NCI-H1694 (cell line): ENCODE measurements around the gene SRRM2.

ENCODE experiments used
- DNase-seq: peaks from one replicate; lab custom pipeline; 2025; lab: John Stamatoyannopoulos, UW

SRRM2 gene

DNA sequence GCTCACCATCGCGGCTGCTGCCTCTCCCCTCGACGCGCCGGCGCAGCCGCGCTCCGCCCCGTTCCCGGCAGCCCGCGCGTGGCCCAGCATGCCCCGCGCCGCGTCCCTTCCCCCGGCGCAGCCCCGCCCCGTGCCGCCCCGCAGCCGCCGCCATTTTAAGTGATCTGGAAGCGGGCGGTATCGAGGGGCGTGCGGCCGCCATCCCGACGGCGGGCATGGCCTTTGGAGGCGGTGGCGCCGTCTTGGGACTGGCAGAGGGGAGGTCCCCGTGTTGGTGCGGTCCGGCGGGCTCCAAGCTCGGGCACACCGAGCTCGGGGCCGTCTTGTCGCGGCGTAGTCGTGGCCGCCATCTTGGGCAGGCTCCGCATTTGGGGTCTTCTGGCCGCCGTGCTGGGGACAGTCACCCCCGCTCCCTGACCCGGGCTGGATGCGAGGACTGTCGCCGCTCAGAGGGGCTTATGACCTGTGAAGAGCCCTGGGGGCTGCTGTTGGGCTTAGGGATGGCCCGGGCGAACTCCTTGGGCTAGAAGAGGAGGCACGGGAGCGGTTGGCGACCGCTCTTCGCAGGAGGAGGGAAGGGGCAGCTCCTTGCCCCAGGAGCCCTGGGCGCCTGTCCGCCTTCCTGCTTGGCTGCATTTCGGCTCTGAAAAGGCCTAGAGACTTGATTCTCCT, 24.9 kb downstream of the SRRM2 start, which contains the start of gene ELOB:
TSS of gene ELOB (minus strand) at position 50 of the 672 bp plus-strand sequence. CDS start at position 9, 41 bp downstream.
- DNase-seq, result peak; percentile 32

DNA sequence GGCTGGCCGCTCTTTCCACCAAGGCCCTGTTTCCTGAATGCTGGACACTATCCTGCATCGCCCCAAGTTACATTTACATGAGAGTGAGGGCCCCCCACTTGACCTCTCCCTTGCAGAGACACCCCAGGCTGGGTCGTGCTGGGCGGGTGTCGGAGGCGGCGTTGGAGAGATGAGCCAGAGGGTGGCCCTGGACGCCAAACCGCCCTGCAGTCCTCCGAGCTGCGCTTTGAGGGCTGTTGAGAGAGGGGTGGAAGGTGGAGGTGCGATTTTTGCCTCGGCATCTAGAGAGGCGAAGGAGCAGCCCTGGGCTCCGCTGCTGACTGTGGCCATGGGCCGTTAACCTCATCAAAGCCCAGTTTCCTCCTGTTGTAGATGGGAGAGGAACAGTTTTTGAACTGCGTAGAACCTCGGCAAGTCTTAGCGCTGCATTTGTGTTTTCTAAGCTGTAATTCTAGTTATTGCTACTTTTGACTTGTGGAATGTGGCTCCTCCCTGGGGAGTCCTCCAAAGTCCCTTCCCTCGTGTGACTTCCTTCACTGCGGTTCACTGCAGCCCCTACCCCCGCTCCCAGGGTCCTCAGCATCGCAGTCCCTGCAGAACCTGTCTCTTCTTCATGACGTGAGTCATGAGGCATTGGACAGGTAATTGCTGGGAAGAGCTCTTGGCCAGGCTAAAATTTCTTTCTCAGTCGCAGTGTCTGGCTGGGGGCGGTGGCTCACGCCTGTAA, 25.6 kb downstream of the SRRM2 start:
- DNase-seq, result no peak

DNA sequence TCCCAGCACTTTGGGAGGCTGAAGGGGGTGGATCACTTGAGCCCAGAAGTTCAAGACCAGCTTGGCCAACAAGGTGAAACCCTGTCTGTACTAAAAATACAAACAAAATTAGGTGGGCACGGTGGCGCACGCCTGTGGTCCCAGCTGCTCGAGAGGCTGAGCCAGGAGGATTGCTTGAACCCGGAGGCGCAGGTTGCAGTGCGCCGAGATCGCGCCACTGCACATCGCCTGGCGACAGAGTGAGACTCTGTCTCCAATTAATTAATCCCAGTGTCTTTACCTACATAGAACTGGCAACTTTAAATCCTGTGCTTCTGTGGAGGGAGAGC, 26.2 kb downstream of the SRRM2 start:
- DNase-seq, result no peak

DNA sequence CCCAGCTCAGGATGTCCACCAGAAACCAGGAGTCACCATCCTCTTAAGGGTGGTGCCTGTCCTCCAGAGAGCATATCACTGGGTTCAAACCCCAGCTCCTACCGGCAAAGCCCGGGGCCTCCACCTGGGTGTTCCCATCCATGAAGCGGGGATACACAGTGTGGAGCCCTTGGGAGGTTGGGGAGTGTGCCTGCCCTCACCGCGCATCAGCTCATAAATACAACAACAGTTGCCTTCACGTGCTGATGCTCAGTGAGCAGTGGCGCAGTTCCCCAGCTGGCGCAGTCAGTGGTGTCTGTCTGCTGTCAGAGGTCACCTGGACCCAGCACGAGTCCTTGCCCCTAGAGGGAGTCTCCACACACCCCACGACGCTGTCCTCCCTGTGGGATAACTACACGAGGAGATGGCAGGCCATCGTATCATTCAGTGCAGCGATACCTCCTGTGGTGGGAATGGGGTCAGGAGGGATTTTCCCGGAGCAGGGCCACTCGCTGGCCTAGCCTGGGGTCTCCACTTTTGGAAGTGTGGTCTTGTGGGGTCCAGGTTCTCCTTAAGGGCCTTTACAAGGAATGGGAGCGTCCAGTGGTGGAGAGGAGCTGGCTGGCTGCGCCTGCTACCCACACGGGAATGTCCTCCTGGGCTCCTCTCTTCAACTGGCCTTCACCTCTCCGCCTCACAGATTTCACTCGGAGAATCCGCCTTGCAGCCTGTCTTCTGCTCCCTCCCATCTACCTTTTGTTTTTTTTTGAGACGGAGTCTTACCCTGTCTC, 26.9 kb downstream of the SRRM2 start:
- DNase-seq, result no peak

DNA sequence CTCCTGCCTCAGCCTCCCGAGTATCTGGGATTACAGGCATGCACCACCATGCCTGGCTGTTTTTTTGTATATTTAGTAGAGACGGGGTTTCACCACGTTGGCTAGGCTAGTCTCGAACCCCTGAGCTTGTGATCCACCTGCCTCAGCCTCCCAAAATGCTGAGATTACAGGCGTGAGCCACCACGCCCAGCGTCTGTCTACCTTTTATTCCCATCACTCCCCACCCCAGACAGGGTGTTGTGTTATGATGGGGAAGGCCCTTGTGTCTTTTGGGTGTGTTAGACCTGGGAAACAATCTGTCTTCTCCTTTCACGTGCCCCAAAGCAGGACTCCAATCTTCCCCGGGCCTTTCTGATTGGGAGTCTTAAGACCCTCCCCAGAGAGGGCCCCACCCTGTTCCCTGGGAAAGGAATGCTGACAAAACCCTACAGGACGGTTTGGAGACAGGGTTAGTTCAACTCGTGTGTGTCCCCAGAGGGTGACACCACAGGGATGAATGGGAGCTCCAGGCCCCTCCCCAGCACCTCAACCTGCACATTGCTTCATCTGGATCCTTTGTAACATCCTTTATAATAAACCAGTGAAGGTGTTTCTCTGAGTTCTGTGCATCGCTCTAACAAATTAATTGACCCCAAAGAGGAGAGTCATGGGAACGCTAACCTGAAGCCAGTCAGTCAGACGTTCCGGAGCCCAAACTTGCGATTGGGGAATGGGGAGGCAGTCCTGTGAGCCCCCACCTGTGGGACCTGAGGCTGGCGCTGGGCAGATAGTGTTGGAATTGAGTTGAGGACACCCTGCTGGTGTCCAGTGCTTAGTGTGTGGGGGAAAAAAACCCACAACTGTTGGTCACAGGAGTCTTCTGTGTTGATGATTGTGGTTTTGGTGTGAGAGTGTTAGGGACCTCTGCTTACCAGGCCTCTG, 27.8 kb downstream of the SRRM2 start:
- DNase-seq, result no peak

DNA sequence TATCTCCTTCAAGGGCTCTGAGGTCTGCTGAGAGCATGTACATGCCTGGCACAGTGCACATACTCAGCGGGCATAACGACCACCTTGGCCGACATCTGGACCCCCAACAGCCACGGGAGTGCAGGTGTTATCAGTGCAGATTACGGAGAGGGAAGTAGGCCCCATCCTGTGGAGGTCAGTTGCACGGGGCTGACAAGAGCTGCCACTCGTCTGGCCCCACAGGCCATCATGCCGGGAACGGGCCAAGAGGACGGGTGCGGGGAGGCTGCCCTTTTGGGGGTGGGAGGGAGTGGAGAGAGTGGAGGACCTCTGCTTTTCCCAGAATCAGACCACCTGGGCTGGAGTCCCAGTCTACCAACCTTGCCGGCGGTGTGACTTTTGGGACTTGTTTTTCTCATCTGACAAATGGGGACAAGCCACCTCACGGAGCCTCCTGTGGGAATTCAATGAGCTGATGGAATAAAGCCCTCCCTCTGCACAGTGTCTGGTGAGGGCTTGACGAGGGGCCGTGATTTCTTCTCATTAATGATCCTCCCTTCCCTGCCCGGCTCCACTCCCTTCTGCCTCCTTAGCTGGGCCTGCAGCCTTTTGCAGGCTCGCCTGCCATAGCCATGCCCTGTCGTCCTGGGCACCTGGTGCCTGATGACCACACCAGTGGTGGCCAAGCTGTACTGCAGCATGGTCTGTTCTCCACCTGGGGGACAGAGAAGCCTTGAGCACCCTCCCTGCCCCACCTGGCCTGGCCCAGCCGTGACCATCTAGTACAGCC, 30.3 kb downstream of the SRRM2 start:
- DNase-seq, result no peak

DNA sequence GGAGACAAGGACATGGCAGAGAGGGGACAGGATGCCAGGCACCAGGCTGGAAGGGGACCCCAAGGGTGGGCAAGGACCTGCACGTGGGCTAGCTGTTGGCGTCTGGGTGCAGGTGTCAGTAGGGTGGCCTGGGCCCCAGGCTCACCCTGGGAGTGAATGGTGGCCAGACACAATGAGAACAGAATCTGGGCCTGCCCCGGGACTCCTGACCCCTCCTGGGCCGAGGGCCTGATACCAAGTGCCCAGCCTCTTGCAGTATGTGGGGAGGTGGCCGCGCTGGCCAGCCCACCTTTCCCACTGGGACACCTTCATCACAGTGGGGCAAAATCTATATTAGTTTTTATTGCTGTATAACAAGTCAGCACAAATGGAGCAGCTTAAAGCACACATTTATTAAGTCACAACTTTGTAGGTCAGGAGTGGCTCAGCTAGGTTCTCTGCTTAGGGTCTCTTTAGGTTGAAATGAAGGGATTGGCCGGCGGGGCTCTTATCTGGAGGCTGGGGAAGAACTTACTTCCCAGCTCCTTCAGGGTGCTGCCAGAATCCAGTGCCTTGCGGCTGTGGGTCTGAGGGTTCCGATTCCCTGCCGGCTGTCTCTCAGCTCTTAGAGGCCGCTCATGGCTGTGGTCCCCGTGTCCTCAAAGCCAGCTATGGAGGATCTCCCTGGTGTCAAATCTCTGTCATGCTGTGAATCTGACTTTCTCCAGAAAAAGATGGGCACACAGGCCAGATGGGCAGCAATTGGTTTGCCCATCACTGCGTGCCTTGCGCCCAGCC, 31.3 kb downstream of the SRRM2 start:
- no peak for DNase-seq

DNA sequence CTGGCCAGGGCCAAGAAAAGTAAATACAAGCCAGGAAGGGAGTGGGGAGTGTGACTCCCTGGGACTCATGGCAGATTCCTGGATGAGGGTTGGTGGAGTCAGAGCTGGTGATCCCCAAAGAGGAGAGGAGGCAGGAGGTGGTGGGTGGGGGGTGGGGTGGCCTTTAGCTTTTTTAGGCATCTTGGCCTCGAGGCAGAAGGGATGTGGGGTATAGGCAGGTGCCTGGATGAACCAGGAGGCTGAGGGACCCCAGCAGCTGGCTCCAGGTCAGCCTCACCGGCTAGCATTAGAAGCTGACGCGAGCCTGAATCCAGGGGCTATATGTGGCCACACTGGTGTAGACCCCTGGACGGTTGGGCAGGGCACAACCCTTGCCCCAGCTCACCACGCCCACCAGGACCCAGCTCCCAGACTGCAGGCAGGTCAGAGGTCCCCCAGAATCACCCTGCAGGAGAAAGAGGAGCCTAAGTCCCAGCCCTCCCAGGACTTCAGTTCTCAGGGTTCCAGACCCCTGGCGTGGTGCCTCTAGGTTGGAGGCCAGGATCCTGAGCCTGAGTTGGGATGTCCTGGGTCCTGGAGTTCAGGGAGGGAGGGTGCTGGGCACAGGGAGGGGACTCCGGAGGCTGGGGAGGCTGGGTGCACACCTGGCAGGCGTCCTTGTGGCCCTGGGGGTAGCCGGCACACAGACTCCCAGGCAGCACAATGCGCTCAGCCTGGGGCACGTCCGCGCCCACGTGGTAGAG, 32.1 kb downstream of the SRRM2 start:
- no peak for DNase-seq

DNA sequence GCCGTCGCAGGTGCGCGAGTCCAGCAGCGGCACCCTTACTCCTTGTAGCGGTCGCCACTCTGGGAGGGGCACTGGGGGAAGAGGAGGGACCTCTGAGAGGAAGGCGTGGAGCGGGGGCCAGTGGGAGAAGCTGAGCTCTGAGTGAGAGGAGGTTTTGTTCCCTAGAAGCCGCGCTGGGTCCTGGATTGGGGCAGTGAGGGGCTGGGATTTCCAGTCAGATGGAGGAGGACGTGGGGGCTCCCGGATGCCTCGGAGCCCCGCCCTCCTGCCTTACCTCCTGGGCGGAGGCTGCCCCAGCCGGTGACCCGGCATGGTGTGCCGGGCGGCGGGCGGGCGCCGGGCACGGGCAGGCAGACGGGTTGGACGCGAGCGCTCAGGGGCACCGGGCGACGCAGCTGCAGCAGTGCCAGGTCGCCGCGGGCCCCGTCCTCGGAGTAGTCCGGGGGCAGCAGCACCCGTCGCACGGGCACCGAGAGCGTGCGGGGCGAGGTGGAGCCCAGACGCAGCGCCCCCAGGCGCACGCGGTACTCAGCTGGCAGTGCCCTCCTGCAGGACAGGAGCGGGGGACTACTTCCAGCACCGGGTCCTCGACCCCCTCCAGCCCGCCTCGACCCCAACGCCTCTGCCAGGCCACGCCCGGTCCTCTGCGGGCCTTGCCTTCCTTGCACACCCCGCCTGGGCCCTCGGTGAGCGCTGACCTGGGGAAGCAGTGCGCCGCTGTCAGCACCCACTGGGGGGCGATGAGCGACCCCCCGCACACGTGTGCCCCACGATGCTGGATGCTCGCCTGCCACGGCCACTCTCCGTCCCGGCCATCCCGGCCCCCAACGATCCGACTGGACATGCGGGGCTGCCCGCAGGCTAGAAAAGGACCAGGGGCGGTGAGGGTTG, 32.9 kb downstream of the SRRM2 start:
- DNase-seq, result no peak

DNA sequence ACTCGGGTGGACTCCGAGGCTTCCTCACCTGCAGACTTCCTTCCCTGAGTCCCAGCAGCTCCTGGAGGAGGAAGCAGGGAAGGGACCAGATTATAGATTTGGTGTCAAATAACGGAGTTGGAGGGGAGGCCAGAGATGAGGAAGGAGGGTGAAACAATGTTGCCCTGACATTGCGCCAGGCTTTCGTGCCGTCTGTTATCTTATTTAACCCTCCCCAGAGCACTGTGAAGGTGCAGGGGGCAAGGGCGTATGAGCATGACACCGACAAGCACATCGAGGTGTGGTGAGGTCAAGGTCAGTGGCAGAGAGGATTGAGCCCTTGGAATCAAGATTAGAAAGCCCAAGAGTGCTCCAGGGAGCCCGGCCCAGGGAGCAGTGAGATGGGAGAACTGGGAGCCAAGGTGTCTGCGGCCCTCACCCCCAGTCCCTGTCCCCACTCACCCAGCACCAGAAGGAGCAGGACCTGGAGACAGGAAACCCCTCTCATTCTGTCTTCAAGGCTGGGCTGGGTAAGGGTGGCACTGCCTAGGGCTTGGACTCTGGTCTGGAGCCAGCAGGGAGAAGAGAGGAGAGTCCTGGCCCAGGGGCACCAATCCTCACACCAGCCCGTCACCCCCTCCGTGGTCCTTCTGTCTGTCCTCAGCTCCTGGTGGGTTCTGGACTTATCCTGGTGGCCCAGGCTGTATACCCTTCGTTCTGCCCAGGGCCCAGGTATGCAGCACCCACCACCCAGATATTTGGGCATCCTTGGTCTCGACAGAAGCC, 33.8 kb downstream of the SRRM2 start:
- DNase-seq, result no peak

DNA sequence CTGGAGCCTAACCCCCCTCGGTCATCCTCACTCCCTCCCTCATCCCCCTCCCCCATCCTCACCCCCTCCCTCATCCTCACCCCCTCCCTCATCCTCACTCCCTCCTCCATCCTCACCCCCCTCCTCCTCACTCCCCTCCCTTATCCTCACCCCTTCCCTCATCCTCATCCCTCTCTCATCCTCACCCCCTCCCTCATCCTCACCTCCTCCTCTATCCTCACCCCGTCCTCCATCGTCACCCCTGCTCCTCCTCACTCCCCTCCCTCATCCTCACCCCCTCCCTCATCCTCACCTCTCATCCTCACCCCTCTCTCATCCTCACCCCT, 34.4 kb downstream of the SRRM2 start:
- DNase-seq, result no peak

DNA sequence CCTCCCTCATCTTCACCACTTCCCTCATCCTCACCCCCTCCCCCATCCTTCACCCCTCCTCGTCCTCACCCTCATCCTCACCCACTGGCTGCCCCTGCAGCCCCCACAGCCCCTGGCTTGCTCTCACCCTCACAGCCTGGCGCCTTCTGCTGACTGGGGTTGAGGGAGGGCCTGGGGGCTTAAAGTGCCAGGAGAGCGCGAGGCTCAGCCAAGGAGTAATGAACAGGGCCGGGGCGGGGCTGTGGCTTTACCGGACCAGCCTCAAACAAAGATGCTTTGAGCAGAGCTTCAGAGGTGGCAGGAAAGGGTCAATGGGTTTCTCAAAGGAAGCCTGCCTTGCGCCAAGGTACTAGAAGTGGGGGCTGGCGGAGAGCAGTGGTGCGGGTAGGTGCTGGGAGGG, 35.0 kb downstream of the SRRM2 start, which contains the start of gene PRSS33:
TSS of gene PRSS33 (minus strand) at position 155 of the 400 bp plus-strand sequence. CDS start 1,013 bp downstream, outside the sequence.
- no peak for DNase-seq

DNA sequence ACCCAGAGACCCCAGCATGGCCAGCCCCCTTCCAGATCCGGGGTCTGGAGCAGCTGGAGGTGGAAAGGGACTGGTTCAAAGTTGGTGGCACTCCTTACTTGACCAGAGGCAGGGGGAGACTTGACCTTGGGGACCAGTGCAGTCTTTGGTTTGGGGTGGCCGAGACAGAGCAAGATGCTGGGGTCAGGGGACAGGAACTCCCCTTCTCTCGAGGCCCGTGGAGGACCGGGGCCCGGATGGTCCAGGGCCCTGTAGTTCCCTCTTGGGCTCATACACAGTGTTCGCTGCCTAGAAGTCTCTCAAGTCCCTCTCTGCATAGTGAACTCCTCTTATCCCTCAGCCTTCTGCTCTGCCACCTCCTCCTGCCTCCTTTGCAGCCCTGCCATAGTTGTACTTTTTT, 35.5 kb downstream of the SRRM2 start:
- no peak for DNase-seq

DNA sequence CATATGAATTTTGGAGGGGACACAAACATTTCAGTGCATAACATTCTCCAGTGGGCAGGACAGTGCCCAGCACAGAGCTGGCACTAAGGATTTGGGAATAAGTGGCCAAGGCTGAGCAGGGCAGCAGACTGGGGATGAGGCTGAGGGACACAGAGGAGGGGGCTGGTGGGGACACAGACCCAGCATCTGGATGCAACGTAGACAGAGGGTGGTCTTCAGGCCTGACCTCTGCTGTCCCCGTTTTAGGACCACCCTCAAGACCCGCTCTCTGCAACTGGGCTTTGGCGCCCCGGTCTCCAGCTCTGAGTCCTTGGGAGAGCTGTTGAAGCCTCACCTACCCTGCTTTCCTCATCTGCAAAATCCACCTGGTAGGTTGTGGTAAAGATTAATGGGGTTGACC, 38.2 kb downstream of the SRRM2 start:
- no peak for DNase-seq

DNA sequence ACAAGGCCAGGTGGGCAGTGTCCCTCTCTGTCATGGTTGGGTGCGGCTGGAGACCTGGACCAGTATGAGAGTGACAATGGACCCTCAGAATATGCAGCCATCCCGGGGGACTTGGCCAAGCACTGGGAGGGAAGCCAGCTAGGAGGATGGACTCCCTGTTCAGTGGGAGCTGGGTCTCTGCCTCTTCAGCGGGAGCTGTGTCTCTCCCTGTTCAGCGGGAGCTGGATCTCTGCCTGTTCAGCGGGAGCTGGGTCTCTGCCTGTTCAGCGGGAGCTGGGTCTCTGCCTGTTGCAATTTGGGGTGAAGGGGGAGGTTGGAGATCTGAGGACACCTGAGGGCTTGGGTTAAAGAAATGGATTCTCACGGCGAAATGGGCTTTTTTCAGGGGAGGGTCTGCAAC, 38.7 kb downstream of the SRRM2 start:
- no peak for DNase-seq

DNA sequence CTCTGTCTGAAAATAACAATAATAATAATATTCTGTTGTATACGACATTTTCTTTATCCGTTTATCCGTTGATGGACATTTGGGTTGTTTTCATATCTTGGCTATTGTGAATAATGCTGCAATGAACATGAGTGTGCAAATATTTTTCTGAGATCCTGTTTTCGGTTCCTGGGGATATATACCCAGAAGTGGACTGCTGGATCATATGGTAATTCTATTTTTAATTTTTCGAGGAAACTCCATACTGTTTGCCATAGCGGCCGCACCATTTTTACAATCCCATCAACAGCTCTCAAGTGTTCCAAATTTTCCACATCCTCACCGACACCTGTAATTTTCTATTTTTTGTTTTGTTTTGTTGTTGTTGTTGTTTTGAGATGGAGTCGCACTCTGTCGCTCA, 40.5 kb downstream of the SRRM2 start:
- no peak for DNase-seq

DNA sequence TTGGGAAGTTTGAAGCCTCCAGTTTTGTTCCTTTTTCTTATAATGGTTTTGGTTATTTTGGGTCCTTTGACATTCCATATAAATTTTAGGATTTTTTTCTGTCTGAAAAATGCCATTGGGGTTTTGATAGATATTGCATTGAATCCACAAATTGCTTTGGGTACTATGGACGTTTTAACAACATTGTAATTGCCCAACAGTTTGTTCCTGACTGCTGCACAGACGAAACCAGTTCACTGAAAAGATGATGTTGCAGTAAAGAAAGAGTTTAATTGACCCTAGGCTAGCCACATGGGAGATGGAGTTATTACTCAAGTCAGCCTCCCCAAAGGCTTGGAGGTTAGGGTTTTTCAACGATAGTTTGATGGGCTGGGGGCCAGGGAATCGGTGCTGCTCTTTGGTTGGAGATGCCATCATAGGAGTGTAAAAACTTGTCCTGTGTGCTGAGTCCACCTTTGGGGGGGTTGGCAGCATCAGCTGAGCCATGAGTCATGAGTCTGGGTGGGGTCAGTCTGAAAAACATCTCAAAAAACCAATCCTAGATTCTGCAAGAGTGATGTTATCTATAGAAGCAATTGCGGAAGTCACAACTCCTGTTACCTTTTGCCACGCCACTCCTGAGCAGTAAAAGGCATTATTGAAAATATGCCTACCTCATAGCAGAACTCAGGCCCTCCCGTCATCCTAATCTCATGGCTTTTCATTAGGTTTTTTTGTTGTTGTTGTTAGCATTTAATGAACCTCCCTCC, 43.1 kb downstream of the SRRM2 start:
- no peak for DNase-seq
